HG03469 (cell line): Measurements from ENCODE around the gene LCK.
"Not testable (repeated sequence)": the region's sequence is repeated elsewhere in the genome, so short reads cannot be mapped to it uniquely, and the experiment has no call there.

Source experiments
- ATAC-seq: cut with Tn5 transposase; IDR thresholded peaks from one replicate; pipeline ENCODE4 v1.9.1; 2021; ENCODE audit warnings: mild to moderate bottlenecking, moderate library complexity, moderate number of reproducible peaks; ENCODE audit not compliant: unreplicated experiment

Gene LCK

GRCh38 chr1:32272557-32273390 is 21.7 kb downstream of the LCK start:
- no peak for ATAC-seq

- ATAC-seq = no peak
These were observed 22.5 kb downstream of the LCK start for GRCh38 chr1:32273391-32274208.

- no peak for ATAC-seq
These were observed 23.7 kb downstream of the LCK start for GRCh38 chr1:32274646-32275340.

DNA sequence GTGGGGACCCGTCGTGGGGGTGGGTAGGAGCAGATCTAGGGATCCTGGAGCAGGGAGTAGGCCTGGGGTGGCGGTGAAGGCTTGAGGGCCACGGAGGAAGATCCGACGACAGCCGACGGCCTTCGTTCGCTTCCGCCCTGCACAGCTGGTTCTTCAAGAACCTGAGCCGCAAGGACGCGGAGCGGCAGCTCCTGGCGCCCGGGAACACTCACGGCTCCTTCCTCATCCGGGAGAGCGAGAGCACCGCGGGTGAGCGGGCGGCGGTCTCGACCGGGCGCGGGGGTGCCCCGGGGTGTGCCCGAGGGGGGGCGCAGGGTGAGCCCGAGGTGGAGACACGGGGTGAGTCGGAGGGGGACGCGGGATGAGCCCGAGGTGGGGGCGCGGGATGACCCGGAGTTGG is 24.4 kb downstream of the LCK start:
- ATAC-seq = no peak

GRCh38 chr1:32276032-32276782 is 25.1 kb downstream of the LCK start:
- ATAC-seq = no peak

- not testable (repeated sequence) for ATAC-seq
These were observed 33.7 kb downstream of the LCK start for GRCh38 chr1:32284777-32285176.

DNA sequence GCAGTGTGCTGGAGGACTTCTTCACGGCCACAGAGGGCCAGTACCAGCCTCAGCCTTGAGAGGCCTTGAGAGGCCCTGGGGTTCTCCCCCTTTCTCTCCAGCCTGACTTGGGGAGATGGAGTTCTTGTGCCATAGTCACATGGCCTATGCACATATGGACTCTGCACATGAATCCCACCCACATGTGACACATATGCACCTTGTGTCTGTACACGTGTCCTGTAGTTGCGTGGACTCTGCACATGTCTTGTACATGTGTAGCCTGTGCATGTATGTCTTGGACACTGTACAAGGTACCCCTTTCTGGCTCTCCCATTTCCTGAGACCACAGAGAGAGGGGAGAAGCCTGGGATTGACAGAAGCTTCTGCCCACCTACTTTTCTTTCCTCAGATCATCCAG is 34.6 kb downstream of the LCK start:
- ATAC-seq = no peak

DNA sequence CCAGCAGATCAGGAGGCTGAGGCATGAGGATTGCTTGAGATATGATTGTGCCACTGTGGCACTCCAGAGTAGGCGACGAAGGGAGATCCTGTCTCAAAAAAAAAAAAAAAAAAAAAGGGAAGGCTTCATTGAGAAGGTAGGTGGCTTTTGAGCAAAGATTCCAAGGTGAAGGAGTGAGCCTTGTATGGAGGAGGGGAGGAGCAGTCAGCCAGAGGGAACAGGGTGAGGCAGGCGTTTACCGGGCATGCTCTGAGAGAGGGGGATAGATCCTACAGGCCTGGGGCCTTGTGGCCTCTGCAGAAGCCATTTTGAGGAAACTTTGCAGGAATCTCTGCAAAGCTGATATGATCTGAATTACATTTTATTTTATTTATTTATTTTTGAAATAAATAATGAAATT is 35.7 kb downstream of the LCK start:
- no peak for ATAC-seq

DNA sequence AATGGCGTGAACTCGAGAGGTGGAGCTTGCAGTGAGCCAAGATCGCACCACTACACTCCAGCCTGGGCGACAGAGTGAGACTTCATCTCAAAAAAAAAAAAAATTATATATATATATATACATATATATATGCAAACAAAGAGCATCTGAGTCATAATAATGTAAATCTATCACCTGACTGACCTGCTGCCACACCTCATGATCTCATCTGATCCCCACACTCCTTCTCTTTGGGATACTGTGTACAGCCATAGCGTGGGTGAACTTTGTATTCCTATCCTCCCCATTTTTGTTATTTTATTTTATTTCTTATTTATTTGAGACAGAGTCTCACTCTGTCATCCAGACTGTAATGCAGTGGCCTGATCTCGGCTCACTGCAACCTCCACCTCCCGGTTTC is 38.2 kb downstream of the LCK start:
- no peak for ATAC-seq

- no peak for ATAC-seq
These were observed 40.2 kb downstream of the LCK start for GRCh38 chr1:32291145-32291707.

DNA sequence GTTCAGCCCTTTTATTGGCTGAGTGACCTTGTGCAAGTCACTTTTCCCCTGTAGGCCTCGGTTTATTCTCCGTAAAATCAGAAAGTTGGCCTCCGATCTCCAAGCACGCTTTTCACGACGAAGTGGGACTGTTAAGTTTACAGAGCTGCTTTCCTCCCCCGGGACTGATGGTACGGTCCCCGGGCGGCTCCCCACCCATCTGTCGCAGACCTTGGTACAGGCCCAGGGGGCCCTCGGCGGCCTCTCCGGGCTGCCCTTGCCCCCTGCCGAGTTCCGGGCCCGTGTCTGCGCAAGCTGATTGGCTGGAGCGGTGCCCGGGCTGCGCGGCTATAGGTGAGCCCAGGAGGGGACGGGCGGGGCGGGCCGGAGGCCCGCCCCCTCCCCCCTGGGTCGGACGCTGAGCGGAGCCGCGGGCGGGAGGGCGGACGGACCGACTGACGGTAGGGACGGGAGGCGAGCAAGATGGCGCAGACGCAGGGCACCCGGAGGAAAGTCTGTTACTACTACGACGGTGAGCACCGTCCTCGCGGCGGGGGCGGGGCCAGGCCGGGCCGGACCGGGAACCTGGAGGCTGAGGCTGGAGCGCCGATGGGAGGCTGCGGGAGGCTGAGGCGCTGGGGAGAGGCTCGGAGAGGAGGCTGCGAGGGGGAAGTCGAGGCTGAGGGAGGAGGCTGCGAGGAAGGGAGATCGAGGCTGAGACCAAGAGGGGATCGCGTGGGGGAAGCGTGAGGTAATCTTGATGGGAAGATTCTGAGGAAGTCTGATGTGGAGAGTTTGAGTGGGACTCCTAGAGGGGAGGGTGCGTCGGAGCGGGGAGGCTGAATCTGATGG is 40.9 kb downstream of the LCK start, which contains the start of gene HDAC1:
Gene HDAC1 (plus strand): TSS at position 376 of the 831 bp plus-strand sequence. CDS start 87 bp downstream, at position 463.
- ATAC-seq = peak; percentile 92

DNA sequence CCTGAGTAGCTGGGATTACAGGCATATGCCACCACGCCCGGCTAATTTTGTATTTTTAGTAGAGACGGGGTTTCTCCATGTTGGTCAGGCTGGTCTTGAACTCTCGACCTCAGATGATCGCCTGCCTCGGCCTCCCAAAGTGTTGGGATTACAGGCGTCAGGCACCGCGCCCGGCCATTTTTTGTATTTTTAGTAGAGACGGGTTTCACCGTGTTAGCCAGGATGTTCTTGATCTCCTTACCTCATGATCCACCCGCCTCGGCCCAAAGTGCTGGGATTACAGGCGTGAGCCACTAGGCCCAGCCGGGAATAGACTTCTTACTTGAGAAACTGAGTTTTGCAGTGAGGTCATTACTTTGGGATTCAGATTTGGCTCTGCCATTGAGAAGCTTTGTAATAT is 47.1 kb downstream of the LCK start:
- not testable (repeated sequence) for ATAC-seq

GRCh38 chr1:32299327-32299726 is 48.3 kb downstream of the LCK start:
- no peak for ATAC-seq

- no peak for ATAC-seq
These were observed 52.3 kb downstream of the LCK start for GRCh38 chr1:32303358-32303757.

GRCh38 chr1:32303997-32304622 is 53.0 kb downstream of the LCK start:
- ATAC-seq = no peak

- ATAC-seq = no peak
These were observed 54.2 kb downstream of the LCK start for GRCh38 chr1:32305310-32305709.

DNA sequence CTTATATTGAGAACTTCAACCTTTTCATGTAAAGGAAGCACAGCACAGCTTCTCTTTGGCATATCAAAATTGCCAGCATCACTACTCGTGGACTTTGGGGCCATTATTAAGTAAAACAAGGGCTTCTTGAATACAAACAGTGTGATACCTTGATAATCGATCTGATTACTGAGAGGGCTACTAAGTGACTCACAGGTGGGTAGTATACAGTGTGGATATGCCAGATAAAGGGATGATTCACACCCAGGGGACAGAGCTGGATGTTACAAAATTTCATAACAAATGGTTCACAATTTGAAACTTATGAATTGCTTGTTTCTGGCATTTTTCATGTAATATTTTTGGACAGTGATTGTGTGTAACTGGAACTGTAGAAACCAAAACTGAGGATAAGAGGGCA is 56.3 kb downstream of the LCK start:
- no peak for ATAC-seq

DNA sequence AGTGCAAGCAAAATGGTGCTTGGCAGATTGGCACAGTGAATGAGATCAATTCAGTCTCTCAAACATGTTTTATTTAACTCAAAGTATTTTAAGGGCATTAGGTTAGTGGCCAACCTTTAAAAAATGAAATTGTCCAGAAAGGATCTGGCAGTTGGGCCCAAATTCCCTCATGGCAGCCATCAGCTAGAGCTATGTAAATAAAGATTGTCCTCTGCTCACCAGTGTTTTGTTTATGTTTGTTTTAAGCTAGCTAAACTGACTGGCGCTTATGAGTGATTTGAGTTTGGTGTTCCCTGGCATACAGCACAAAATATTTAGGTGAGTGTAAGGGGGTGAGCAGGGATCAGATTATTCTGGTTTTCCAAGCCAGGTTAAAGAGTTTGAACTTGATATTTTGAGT is 58.9 kb downstream of the LCK start:
- ATAC-seq = no peak
